Activated CD8-positive, alpha-beta memory T cell treated with anti-CD3 and anti-CD28 coated beads, Interleukin-2, amount 50 U/mL, for 4 hours (primary cell): ENCODE measurements around the gene PTCHD1.

Experiments used
- DNase-seq: peaks from one replicate; pipeline ENCODE4 v3.0.0-alpha.2; 2020

PTCHD1 gene

DNA sequence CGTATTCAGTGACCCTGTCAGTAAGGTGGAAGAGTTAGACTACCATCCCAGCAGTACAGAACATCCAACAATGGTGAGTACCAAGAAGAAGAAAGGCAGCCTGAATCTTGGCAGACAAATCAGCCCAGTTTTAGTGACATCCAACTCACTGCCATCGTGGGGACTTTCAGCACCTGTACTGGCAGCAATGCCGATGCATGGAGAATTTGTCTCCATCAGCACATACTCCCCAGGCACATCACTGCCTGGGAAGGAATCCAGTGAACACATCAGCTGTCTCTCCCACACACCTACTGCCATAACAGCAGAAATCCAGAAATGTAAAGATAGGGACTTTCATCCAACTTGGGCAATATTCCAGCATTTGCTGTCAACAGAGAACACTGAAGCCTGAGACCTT lies 29.8 kb downstream of the PTCHD1 start:
- no peak for DNase-seq

DNA sequence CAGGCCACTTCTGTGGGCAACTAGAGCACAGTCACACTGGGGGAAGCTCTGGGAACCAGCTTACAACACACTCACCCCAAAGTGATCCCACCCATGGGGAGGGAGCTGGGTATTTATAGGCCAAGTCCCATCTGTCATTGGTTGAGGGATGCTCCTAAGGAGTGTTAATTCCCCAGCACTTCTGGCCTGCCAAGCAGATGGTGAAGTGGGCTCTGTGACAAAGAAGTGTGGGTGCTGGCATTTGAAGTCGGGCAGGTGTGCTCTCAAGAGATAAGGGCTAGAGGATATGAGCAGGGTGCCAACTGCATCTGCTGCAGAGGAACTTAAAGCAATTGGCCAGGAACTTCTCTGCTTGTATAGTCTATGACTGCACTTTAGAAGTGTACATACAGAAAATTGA lies 30.9 kb downstream of the PTCHD1 start:
- no peak for DNase-seq

DNA sequence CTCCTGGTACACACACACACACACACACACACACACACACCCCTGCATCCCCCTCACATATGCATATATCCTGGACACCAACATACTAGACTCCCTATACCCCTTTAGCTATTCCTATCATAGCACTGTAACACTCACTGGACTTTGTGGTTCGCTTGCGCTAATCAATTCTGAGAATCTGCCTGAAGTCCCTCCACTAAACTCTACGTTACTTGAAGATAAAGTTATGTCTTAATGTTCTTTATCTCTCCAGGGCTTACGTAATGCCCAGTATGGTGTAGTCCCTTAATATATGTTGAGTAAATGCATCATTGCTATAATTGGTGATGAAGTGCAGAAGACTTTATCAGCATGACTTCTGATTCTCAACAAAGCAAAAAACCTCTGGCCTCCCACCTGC lies 32.3 kb downstream of the PTCHD1 start:
- no peak for DNase-seq

DNA sequence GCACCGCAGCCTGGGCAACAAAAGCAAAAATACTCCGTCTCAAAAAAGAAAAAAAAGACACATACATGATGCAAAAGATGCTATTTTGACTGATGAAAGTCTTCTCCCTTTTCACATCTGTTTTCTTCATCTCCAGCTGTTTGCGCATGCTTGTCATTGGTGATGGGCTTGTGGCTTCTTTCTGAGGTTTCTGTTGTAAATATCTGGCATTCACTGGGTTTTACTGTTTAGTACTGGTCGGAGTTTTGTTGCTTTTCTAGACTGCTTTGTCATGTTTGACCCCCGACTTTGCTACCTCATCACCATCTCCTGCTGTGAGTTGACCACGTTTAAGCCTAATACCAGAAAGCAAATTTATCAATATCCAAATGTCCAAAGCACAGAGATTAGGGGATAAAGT lies 34.4 kb downstream of the PTCHD1 start:
- DNase-seq: no peak

DNA sequence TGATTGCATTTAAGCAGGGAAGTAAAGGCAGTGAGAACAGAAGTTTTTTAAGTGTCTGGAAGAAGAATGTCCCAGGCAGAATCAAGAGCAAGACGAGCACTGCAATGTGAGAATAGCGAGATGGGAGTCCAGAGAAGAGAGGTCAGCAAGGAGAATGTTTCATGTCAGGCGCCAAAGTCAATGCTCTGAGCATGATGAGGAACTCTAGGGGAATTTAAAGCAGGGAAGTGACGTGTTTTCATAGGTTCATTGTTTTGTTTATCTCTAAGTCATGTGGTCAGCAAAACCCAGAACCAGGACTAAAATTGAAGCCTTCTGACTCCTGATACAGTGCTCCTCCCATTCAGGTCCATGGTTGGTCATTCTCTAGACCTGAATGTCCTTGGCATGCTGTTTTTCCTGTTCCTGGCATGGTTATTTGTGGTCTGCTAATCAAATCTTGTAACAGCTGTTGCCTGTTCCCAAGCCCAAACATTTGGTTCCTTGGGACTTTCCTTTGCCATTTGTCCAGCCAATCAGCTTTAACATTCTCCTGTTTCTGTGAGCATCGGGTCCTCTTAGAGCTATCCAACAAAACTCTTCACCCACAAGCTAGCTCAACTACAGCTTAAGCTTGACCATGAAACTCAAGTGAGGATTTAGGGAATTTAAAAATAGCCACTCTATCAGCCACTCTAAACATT lies 37.7 kb downstream of the PTCHD1 start:
- no peak for DNase-seq

DNA sequence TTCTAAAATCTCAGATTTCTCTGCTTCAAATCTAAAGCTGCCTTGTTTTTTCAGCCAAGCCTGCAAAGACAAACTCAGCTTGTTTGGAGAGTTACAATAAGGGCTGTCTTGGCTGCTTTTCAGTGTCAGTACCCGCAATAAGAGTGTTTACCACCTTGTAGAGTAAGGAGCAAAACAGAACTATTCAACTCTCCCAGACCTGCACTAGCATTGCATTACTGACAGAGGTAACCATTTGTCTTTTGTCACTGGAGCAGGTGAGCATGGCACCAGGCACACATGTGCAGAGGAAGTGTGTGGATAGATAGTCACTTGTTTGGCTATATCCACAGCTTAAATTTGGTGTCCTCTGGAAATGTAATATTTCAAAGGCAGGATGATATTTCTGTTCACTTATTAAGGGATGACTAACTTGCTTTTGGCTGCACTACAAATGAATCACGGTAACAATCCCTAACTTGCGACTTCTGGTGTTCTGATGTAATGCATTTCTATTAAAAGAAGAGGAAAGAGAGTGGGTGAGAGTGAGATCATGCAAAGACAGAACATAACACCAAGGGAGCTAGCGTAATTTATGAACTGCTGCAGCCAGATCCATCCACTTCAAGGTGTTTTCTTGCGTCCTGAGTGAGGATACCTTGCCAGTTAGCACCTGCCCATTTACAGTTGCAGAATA lies 38.6 kb downstream of the PTCHD1 start:
- no peak for DNase-seq

DNA sequence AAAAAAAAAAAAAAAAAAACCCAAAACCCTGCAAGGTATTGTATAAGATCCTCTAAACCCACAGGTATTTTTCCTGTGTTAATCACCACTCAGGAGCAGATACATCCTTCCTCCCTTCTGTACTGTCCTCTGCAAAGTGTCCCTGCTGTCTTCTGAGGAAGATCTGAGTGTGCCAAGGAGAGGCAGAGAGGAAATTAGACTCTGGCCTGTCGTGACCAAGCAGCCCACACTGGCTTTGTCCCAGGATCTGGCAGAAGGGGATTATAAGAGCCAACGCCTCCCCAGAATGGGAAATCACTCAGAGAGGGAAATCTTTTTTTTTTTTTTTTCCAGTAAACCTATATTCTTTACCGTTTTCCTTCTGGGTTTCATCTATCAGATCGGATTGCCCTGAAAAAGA lies 39.6 kb downstream of the PTCHD1 start:
- no peak for DNase-seq

DNA sequence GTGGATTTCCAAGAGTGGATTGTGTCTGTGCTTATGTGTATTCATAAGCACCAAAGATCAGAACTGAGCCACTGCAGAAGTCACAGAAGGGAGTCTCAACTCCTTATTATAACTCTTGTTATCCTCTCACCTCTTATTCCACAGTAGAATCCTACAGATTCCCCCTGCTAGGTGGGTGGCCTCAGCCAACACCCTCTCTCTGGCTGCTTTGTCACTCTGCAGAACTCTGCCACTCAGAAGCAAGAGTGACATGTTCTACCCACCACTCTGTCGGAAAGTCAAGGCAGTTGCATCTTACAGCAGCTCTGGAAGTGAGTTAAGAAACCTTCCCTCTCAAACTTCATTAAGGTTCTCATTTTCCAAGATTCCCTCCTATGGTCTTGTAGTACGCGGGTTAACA lies 41.9 kb downstream of the PTCHD1 start:
- no peak for DNase-seq

DNA sequence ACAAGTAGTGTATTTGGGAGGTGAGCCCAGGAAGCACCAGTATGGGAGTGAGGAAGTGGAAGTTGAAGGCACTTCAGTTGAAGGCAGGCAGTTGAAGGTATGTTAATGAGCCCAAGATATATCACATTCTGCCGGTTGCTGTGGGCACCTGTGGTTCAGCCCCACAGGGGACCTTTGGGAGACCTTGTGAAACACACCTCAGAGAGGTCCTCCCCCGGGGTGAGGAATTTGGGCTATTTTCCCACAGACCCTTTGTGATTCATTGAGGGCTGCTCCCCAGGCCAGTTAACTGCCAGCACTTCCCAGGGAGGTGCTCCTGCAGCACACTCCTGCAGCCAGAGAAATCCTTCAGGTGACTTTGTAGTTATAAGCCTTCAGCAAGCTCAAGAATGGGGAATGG lies 45.9 kb downstream of the PTCHD1 start:
- no peak for DNase-seq

DNA sequence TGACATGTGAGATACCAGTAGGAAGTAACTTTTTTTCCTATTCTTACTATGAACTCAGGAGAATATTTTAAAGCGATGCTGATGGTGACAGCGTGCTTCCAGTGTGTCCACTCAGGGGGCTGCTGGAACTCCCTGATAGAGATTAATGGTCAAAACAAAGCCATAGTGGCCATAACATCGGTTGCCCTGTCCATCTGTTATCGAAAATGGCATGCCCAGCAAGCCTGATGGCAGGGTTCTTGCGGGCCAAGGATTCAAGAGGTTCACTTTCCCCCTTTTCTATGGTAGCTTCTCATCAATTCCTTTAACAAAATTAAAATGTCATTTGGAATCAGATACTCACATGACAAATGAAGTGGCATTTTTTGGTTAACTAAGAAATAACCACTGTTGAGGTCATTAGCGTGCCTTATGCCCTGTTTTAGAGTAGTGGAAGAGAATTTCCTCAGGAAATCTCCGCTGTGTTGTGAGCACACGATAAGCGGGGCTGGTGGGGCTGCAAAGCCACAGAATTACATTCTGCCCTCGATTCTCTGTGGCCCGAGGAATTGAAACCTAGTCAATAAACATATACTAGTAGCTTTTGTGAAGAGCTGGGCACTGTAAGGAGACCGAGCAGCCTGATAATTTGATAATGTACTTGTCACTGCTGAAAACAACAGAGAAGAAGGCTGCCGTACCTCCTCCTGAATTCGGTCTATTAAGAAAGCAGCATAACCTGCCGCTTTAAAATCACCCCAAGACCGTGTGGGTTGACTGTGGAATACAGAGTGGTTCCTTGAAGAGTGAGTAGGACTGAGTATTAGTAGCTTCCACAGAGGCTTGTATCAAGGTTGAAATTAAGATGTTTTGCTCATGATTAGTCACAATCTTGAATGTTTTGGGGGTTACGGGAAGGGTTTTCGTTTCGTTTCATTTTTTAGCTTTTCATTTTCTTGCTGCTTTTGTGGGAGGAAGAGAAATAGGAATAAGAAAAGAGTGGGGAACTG lies 46.7 kb downstream of the PTCHD1 start:
- no peak for DNase-seq

DNA sequence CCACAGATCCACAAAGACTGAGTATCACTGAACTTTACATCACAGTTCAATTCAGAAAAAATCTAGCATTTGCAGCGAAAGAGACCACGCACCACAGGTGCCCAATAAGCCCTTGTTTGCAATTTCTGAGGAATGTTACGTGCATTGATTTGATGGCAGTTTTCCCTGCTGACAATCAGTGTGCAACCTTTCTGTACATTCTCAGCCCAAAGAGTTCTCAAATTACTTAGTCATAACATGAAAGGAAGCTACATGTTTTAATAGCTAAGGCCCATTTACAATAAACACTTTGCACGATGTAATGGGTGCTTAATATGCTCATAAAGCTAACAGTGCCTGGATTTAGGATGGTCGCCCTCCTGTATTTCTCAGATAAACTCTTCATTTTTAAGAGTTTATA lies 47.9 kb downstream of the PTCHD1 start:
- no peak for DNase-seq

DNA sequence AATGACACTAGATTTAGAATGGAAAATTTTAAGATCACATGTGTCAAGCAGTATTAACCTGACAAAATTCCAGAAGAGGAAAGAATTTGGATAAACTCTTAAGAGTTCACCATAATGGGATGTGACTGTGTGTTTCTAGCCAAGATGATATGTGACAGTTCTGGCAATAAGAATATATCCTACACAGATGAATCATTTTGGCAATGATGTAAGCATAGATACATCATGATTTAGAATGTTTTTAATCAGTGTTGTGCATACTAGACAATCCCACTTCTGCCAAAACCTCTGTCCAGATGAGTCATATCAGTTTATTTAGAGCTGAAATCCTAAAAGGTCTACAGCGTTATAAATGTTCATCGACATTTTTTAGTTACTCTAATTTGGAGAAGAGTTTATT lies 48.8 kb downstream of the PTCHD1 start:
- no peak for DNase-seq

DNA sequence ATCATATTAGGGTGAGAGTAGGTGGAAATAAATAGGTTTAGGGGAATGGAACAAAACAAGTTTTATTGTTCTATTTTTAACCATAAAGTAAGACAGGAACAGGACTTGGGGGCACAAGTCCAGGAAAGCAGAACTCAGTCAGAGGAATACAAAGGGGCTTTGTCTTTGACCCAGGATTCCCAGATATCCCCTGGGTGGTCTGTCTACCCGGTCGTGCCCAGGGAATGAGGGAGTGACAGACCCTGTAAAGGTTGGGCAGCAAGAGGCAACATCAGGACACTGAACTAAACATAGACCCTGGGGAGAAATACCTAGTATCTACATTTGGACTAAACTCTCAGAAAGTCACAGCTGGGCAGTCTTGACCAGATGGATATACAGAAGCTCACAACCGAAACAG lies 50.6 kb downstream of the PTCHD1 start:
- no peak for DNase-seq

DNA sequence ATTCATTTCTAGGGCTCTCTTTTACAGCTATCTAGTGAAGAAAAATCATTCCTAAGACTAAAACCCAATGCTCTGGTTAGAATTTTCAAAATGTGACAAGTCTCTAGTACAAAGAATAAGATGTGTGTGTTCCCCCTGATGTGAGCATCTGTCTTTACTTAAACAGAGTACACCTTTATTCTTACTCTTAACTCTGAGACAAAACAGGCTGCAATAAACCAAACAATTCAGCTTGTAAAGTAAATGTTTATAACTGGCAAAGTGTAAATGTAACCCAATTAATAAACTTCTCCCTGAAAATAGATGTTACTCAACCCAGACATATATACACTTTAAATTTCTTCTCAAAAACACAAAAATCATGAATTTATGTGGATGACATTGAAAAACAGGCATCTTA lies 51.6 kb downstream of the PTCHD1 start:
- DNase-seq: no peak

DNA sequence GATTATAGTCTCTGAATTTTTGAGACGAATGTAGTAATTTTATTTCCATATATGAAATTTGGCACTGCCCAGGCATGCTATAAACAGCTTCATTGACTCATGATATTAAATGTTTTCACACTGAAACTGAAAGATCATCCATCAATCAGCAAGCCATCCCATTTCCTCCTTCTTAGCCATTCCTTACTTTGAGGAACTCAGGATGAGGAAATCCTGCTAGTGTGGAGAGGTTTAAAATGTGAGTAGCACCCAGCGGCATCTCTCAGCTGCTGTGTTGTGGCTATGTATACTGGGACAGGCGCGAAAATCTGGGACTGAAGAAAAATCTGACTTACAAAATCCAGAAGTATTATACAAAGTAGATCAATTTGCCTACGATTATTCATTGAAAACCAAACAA lies 52.1 kb downstream of the PTCHD1 start:
- no peak for DNase-seq

DNA sequence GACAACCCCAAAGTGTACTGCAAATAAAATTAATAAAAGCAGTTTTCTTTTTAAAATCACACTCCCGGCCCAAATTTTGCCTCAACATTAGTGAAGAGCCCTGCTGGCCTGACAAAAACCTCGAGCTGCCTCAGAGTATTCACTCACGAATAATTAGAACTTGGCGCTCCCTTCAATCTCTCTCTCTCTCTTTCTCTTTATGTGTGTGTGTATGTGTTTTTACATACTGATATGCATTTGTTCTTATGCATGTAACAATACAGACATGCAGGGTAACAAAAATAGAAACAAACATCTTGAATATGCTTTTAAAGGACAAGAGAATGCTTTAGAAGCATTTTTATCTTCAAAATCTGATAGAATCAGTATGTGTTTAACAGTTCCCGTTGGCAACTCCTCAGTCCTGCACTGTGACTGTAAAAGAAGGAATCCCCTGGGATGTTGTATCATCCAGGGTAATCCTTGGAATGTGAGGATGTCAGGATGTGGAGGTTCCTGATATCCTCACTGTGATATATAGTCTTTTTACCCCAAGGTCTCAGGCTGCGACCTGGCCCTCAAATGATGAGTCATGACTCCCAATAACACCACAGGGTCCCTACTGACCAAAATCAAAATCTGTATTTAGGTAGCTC lies 53.0 kb downstream of the PTCHD1 start:
- DNase-seq: no peak

DNA sequence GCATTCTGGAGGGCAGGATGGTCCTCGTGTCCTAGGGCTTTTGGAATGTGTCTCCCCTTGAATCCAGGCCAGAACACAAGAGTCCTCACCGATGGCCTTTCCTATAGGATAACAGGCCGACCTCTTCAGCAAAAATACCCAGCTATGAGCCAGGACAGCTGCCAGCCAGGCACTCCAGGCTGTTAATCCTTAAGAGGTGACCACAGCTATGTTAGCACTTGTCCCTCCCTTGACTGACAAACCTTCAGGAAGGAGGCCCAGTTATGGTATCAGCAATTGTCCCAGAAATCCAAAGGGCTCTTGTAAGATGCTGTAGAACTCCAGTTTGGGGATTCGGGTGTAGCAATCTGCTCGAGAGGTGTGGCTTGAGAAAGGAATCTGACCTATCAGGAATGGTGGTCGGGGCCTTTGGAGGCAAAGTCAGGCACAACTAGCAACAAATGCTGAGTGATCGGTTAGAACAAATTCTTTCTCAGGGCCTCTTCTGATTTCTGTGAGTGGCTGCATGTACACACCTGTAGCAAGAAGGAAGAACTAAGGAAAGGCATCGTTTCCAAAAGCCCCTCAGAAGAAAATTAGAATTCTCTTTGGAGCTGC lies 54.6 kb downstream of the PTCHD1 start:
- no peak for DNase-seq

DNA sequence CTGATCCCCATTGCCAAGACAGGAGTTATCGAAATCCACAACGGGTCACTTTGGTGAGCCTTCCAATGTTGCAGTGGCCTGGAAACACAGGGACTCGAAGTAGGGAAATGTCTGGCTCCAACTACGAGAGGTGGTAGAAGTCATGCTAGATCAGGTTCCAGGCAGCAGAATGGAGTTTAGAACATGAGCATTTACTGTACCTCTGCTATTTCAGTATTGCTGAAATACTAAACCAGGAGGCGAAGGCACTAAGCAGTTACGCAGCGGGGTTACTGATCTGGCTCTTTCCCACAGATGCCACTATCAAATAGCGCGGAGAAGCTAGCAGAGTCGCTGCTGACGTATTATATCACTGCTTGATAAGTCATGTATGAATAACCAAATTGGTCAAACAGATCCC lies 56.3 kb downstream of the PTCHD1 start:
- DNase-seq: no peak

DNA sequence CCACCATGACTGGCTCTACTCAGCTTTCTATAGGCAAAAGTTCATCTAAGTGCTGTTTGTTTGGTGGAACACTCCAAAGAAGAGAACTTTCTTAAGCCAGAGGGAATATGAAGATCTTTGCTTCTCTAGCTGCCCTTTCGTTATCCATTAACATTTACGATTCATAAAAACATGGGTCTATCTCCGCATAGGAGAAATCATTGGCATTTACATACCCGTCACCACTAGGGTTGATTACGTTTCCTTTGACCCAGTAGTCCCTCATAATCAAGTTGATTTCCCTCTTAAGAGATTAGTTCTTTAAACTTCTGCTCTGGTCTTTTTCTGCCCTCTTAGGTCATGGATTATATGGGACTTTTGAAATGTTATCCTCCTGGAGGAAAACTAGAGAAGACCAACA lies 57.5 kb downstream of the PTCHD1 start:
- no peak for DNase-seq

DNA sequence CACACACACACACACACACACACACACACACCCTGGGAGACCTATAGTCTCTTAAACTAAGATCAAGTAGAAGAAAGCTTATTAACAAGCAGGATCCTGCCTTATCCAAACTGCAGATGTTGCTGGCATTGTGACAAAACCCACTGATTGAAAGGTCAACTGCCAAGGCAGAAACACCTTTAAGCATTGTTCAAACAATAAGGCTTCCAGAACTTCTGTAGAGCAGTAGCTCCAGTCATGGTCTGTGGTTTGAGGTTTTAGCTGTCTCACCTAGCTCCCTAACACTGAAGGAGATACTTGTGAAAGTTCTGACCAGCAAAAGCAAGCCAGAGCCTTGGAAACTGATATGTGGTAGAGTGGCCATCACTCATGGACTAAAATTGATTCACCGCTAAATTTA lies 59.8 kb downstream of the PTCHD1 start:
- DNase-seq: no peak

DNA sequence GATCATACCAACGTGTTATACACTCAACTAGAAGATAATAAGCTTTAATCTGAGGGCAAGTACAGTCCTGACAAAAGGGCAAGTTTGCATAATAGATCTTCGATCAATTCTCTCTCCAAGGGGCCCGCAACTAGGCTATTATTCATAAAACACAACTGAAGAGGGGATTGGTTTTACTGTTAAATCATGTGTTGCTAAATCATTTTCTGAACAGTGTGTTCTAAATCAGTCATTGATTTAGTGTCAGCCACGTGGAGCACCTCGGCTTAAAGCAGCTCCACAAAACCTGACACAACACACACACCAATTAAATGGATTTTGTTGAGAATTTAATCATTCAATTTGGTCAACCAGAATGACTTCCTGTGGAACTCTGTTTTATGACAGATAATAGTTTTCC lies 61.6 kb downstream of the PTCHD1 start:
- DNase-seq: no peak

DNA sequence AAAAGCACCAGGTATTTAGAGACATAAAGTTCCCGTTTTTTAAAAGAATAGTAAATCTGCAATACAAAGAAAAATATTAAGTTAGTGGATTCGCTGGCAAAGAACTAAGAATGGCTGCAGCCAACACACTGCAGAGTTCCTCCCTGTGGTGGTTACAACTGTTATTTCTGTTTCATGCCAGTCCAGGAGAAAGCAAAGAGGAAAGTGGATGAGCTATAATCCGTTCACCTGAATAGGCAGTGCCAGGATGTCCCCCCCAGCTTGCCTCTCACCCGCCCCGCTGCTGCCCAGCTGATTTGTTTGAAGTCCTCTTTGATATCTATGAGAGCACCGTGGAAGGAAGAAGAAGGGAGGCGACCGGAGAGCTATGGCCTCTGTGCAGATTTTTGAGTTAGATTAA lies 63.9 kb downstream of the PTCHD1 start:
- DNase-seq: no peak

DNA sequence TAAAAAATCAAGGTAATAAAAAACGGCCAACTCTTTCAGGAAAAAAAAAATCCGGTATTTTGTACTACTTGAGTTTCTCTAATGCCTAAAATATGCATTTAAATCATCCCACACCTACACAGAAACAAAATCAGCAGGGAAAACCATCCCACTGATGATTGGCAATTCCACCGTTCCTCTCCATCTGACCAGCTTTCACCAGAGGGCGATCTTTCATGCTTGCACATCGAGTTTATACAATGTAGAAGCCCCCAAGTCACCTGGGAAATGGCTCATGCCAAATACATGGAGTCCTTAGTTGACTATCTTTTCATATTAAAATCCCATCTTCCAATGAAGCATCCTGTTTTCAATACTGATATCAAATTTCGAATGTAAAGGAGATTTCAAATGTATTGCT lies 69.2 kb downstream of the PTCHD1 start:
- no peak for DNase-seq
